Measurements from ENCODE around the gene AK3. TPM values are rescaled to one million over a fixed set of nuclear protein-coding genes. Genes with fewer than 3 reads are reported as not detected.

Gene AK3
- total RNA-seq, 2 experiments from 2014 or later = 19.9 to 20.9 TPM

- peak overlapping the region; percentile 95 for H3K4me3 Mint-ChIP-seq
- ChIA-PET CTCF (interaction anchor here (0.8 kb wide), 1 partner anchor 16 kb away, joined by 6 read pairs; no protein-coding TSS in a partner anchor), POLR2A (interaction anchor here (0.9 to 1.2 kb wide), 2 partner anchors 64 to 885 kb away, joined by 3 to 4 read pairs; partner anchors contain the start of genes CDC37L1 and RIC1)
- H3K4me1 ChIP-seq (ENCODE audit: insufficient read depth, low read length) = peaks cover 21% of the 10 kb centered on the region
- peaks cover 21% of the 10 kb centered on the region for H3K4me1 Mint-ChIP-seq (ENCODE audit: low read depth)
- ATAC-seq (ENCODE audit: poor library complexity) = no peak
- peak overlapping the region; percentile 68 for H3K27ac Mint-ChIP-seq
- no peak for DNase-seq
- H3K4me3 ChIP-seq (ENCODE audit: low read length) = no peak overlapping the region
- no peaks in the 10 kb centered on the region for H3K9me3 Mint-ChIP-seq
- TF ChIP-seq CTCF (IDR thresholded peaks at IDR 0.05) = no peak
- intact Hi-C loops (cut with DNase I, micrococcal nuclease) = loop anchor here (2.0 to 10.0 kb wide), 5 partner anchors 49 to 359 kb away; partner anchors contain the start of genes PLPP6 (in 2 of the 2), JAK2 (in 1 of the 2) and RCL1 (in 1 of the 2)
- H3K36me3 Mint-ChIP-seq (ENCODE audit: low read depth) = peaks cover 6% of the 10 kb centered on the region
- H3K27me3 ChIP-seq (ENCODE audit: control insufficient read depth in 1 of 2, insufficient read depth in 2 of 2, low read length in 2 of 2) = no peaks in the 10 kb centered on the region
- H3K36me3 ChIP-seq (ENCODE audit: insufficient read depth, low read length) = no peaks in the 10 kb centered on the region
- H3K27me3 Mint-ChIP-seq = no peaks in the 10 kb centered on the region
- no peaks in the 10 kb centered on the region for H3K9me3 ChIP-seq (ENCODE audit: control insufficient read depth in 1 of 2, insufficient read depth in 1 of 2, low read length in 2 of 2)
- H3K27ac ChIP-seq (ENCODE audit: low read depth in 1 of 2, low read length in 2 of 2) = no peak overlapping the region
Measured at GRCh38 chr9:4743131-4743875, 2.3 kb upstream of the AK3 start.

GRCh38 chr9:4742246-4742645, 1.2 kb upstream of the AK3 start:
- intact Hi-C loops (cut with DNase I, micrococcal nuclease) = loop anchor here (2.0 to 10.0 kb wide), 5 partner anchors 51 to 357 kb away; partner anchors contain the start of genes PLPP6 (in 2 of the 2), JAK2 (in 1 of the 2) and RCL1 (in 1 of the 2)

More at GRCh38 chr9:4742246-4742645, 1.2 kb upstream of the AK3 start:
- POLR2A ChIA-PET = interaction anchor here (0.6 to 3.0 kb wide), 9 partner anchors 50 to 1216 kb away, joined by 3 to 31 read pairs (median 5); partner anchors contain the start of genes CDC37L1, JAK2, RCL1 and RFX3
- Mint-ChIP-seq H3K36me3 (ENCODE audit: low read depth) (peaks cover 6% of the 10 kb centered on the region), H3K4me3 (peak overlapping the region; percentile 95), H3K4me1 (ENCODE audit: low read depth) (peaks cover 27% of the 10 kb centered on the region), H3K27me3 (no peaks in the 10 kb centered on the region), H3K27ac (peak overlapping the region; percentile 68), H3K9me3 (no peaks in the 10 kb centered on the region)
- peaks cover 28% of the 10 kb centered on the region for H3K4me1 ChIP-seq (ENCODE audit: insufficient read depth, low read length)
- H3K9me3 ChIP-seq (ENCODE audit: control insufficient read depth in 1 of 2, insufficient read depth in 1 of 2, low read length in 2 of 2) = no peaks in the 10 kb centered on the region
- CTCF ChIA-PET = interaction anchor here (0.8 to 2.6 kb wide), 3 partner anchors 8 to 55 kb away, joined by 4 to 11 read pairs (median 4); no protein-coding TSS in a partner anchor
- ATAC-seq (ENCODE audit: poor library complexity) = no peak
- H3K27ac ChIP-seq (ENCODE audit: low read depth in 1 of 2, low read length in 2 of 2) = peak overlapping the region in 1 of 2 donors; percentile 66
- DNase-seq = no peak
- H3K4me3 ChIP-seq (ENCODE audit: low read length) = peak overlapping the region; percentile 86
- no peaks in the 10 kb centered on the region for H3K27me3 ChIP-seq (ENCODE audit: control insufficient read depth in 1 of 2, insufficient read depth in 2 of 2, low read length in 2 of 2)
- no peak for TF ChIP-seq CTCF (IDR thresholded peaks at IDR 0.05)
- H3K36me3 ChIP-seq (ENCODE audit: insufficient read depth, low read length) = peaks cover 4% of the 10 kb centered on the region

Measured in CD4-positive, alpha-beta T cell (primary cell).